Neural cell (in vitro differentiated cells): ENCODE results near the gene TSPAN17. TPM values are rescaled to one million over a fixed set of nuclear protein-coding genes. Genes with fewer than 3 reads are reported as not detected.

Experiments
- H2AFZ ChIP-seq: fragments of 200-600, 300-800 bp; sonication (generic), shearing (Covaris generic); 2 replicates; pipeline ENCODE4 v1.6.0; 2014; ENCODE audit warnings: low read depth, mild to moderate bottlenecking, antibody characterized with exemption, low read length, moderate library complexity
- H3F3A ChIP-seq: fragments of 200-600 bp; shearing (Covaris generic); 2 replicates; pipeline ENCODE4 v1.6.1; 2016; ENCODE audit warnings: mild to moderate bottlenecking, moderate library complexity, mixed read lengths, antibody characterized with exemption, low read length; ENCODE audit not compliant: insufficient read depth, poor library complexity, severe bottlenecking
- H3K27ac ChIP-seq: fragments of 200-600, 300-800 bp; sonication (generic), shearing (Covaris generic); 2 replicates; pipeline ENCODE4 v1.5.1; 2014; ENCODE audit warnings: mild to moderate bottlenecking, low read length, moderate library complexity
- H3K27me3 ChIP-seq: fragments of 300-800, 200-600 bp; sonication (generic), shearing (Covaris generic); 2 replicates; pipeline ENCODE4 v1.6.0; 2014; ENCODE audit warnings: mild to moderate bottlenecking, low read depth, low read length, moderate library complexity; ENCODE audit not compliant: insufficient read depth
- H3K36me3 ChIP-seq: fragments of 300-800, 200-600 bp; sonication (generic), shearing (Covaris generic); 2 replicates; pipeline ENCODE4 v1.5.1; 2014; ENCODE audit warnings: mild to moderate bottlenecking, antibody characterized with exemption, low read length, moderate library complexity; ENCODE audit not compliant: insufficient read depth
- H3K4me2 ChIP-seq: fragments of 300-800, 200-600 bp; sonication (generic), shearing (Covaris generic); 2 replicates; pipeline ENCODE4 v1.6.0; 2014; ENCODE audit warnings: mild to moderate bottlenecking, low read length
- H3K4me3 ChIP-seq: fragments of 300-800, 200-600 bp; sonication (generic), shearing (Covaris generic); 2 replicates; pipeline ENCODE4 v1.5.1; 2014; ENCODE audit warnings: mild to moderate bottlenecking, low read length, moderate library complexity
- H3K79me2 ChIP-seq: fragments of 200-600 bp; shearing (Covaris generic); replicated peaks from 2 replicates; pipeline ENCODE4 v1.6.0; 2014; ENCODE audit warnings: mild to moderate bottlenecking, low read length, moderate library complexity; ENCODE audit not compliant: insufficient read depth
- H3K9ac ChIP-seq: fragments of 300-800, 200-600 bp; sonication (generic), shearing (Covaris generic); 2 replicates; pipeline ENCODE4 v1.6.1; 2016; ENCODE audit warnings: mild to moderate bottlenecking, low read length, mixed read lengths
- H3K9me2 ChIP-seq: fragments of 200-600 bp; shearing (Covaris generic); 2 replicates; pipeline ENCODE4 v1.6.1; 2016; ENCODE audit warnings: mild to moderate bottlenecking, low read length, mixed read lengths; ENCODE audit not compliant: insufficient read depth
- H3K9me3 ChIP-seq: fragments of 200-600, 300-800 bp; sonication (generic), shearing (Covaris generic); 2 replicates; pipeline ENCODE4 v1.6.1; 2016; ENCODE audit warnings: mild to moderate bottlenecking, mixed run types, low read length, moderate library complexity, mixed read lengths
- H4K20me1 ChIP-seq: fragments of 200-600 bp; shearing (Covaris generic); 2 replicates; pipeline ENCODE4 v1.6.1; 2016; ENCODE audit warnings: mild to moderate bottlenecking, mixed run types; ENCODE audit not compliant: insufficient read depth
- EP300 ChIP-seq: fragments of 450-650 bp; conservative IDR thresholded peaks from 2 replicates; pipeline ENCODE4 v1.6.1; 2014; ENCODE audit warnings: antibody characterized with exemption, mild to moderate bottlenecking, moderate library complexity; ENCODE audit not compliant: poor library complexity, severe bottlenecking
- EZH2 ChIP-seq: fragments of 200-600, 300-800 bp; shearing (Covaris generic), sonication (generic); IDR thresholded peaks from 2 replicates; pipeline ENCODE4 v1.6.1; 2014; ENCODE audit warnings: antibody characterized with exemption, low read length, borderline replicate concordance, mild to moderate bottlenecking; ENCODE audit not compliant: insufficient read depth, poor library complexity, severe bottlenecking
- MXI1 ChIP-seq: fragments of 450-650 bp; conservative IDR thresholded peaks from 2 replicates; pipeline ENCODE4 v1.6.1; 2014; ENCODE audit warnings: antibody characterized with exemption, mild to moderate bottlenecking; ENCODE audit not compliant: poor library complexity, severe bottlenecking
- POLR2AphosphoS5 ChIP-seq: IDR thresholded peaks from 2 replicates; pipeline ENCODE4 v1.6.1; 2012
- RAD21 ChIP-seq: fragments of 450-650 bp; conservative IDR thresholded peaks from 2 replicates; pipeline ENCODE4 v1.6.1; 2014; ENCODE audit warnings: antibody characterized with exemption, mild to moderate bottlenecking, moderate library complexity
- REST ChIP-seq: IDR thresholded peaks from 2 replicates; pipeline ENCODE4 v1.6.1; 2012; ENCODE audit warnings: borderline replicate concordance
- SMC3 ChIP-seq: fragments of 450-650 bp; conservative IDR thresholded peaks from 2 replicates; pipeline ENCODE4 v1.6.1; 2014; ENCODE audit warnings: antibody characterized with exemption, mild to moderate bottlenecking, moderate library complexity; ENCODE audit not compliant: poor library complexity
- TAF1 ChIP-seq: IDR thresholded peaks from 2 replicates; pipeline ENCODE4 v1.6.1; 2012; ENCODE audit warnings: low read depth
- polyA plus RNA-seq: library from polyadenylated mRNA; depleted of rRNA; stranded (reverse); fragments of >200 nt; gene quantifications from 2 replicates; pipeline ENCODE4 v1.2.3, GENCODE V29; 2014
- TF ChIP-seq, protein P1 (sequence below): fragments of 450-650 bp; IDR thresholded peaks from 2 replicates; pipeline ENCODE4 v1.5.1; 2014; ENCODE audit warnings: antibody characterized with exemption, mild to moderate bottlenecking, moderate library complexity; ENCODE audit not compliant: poor library complexity, severe bottlenecking

Gene TSPAN17
- polyA plus RNA-seq, 1 donor from 2014 or later: 66.4 TPM

- Histone ChIP-seq H3K27ac (no peak overlapping the region), H2AFZ (no peak overlapping the region), H3K9me2 (no peaks in the 10 kb centered on the region), H3K9ac (no peak overlapping the region), H3K27me3 (no peaks in the 10 kb centered on the region), H4K20me1 (no peaks in the 10 kb centered on the region), H3K9me3 (no peaks in the 10 kb centered on the region), H3K36me3 (no peaks in the 10 kb centered on the region), H3K4me2 (no peak overlapping the region), H3K4me3 (no peak overlapping the region), H3F3A (no peaks in the 10 kb centered on the region), H3K79me2 (no peaks in the 10 kb centered on the region)
- TF ChIP-seq, protein P1, sequence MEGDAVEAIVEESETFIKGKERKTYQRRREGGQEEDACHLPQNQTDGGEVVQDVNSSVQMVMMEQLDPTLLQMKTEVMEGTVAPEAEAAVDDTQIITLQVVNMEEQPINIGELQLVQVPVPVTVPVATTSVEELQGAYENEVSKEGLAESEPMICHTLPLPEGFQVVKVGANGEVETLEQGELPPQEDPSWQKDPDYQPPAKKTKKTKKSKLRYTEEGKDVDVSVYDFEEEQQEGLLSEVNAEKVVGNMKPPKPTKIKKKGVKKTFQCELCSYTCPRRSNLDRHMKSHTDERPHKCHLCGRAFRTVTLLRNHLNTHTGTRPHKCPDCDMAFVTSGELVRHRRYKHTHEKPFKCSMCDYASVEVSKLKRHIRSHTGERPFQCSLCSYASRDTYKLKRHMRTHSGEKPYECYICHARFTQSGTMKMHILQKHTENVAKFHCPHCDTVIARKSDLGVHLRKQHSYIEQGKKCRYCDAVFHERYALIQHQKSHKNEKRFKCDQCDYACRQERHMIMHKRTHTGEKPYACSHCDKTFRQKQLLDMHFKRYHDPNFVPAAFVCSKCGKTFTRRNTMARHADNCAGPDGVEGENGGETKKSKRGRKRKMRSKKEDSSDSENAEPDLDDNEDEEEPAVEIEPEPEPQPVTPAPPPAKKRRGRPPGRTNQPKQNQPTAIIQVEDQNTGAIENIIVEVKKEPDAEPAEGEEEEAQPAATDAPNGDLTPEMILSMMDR: no peak
- no peak for TF ChIP-seq EP300
- TF ChIP-seq RAD21: no peak
These were observed 24.1 kb downstream of the TSPAN17 start for GRCh38 chr5:176671399-176671798.

DNA sequence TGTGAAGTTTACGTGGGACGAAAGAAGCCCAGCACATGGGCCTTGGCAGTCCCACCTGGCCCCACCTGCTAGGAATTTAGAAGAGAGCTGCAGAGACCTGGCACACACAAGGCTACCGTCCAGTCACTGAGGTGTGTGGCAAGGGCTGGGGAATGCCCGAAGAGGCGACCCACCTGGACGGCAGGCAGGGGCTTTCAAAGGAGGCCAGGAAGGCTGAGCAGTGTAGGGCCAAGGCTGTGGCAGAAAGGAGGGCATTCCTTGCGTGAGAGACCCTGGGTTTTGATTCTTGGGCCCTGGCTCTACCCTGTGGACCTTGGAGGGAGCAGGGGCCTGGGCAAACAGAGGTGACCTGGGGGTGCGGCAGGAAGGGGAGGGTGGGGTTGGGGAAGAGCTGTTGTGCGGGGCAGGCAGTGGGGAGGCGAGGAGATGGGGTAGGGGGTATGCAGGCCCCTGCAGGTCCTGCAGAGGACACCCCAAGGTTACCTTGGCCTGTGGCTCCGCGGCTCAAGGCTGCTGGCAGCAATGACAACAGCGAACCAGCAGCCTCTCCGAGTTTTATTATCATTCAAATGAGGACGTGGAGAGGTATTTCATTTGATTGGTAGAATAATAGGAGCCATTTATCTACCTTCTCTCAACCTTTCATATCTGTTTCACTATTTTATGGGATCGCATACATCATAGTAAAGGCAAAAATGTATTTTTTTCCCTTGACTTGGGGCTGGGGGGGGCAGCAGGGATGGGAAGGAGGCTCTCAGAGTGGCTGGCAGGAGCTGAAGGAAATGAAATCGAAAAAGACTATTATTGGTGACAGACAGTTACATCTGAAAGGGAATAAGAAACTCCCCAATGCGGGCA lies 24.8 kb downstream of the TSPAN17 start:
- peak overlapping the region; percentile 62 for H3K27ac ChIP-seq
- H3K36me3 ChIP-seq: no peaks in the 10 kb centered on the region
- no peaks in the 10 kb centered on the region for H3F3A ChIP-seq
- no peak overlapping the region for H3K4me2 ChIP-seq
- H3K79me2 ChIP-seq: no peaks in the 10 kb centered on the region
- H4K20me1 ChIP-seq: no peaks in the 10 kb centered on the region
- H3K9me2 ChIP-seq: no peaks in the 10 kb centered on the region
- no peaks in the 10 kb centered on the region for H3K9me3 ChIP-seq
- peak overlapping the region; percentile 28 for H3K9ac ChIP-seq
- H3K4me3 ChIP-seq: no peak overlapping the region
- H2AFZ ChIP-seq: no peak overlapping the region
- no peak for TF ChIP-seq SMC3
- TF ChIP-seq EP300: peak; percentile 42
- peak; percentile 21 for TF ChIP-seq POLR2AphosphoS5
- no peaks in the 10 kb centered on the region for H3K27me3 ChIP-seq

DNA sequence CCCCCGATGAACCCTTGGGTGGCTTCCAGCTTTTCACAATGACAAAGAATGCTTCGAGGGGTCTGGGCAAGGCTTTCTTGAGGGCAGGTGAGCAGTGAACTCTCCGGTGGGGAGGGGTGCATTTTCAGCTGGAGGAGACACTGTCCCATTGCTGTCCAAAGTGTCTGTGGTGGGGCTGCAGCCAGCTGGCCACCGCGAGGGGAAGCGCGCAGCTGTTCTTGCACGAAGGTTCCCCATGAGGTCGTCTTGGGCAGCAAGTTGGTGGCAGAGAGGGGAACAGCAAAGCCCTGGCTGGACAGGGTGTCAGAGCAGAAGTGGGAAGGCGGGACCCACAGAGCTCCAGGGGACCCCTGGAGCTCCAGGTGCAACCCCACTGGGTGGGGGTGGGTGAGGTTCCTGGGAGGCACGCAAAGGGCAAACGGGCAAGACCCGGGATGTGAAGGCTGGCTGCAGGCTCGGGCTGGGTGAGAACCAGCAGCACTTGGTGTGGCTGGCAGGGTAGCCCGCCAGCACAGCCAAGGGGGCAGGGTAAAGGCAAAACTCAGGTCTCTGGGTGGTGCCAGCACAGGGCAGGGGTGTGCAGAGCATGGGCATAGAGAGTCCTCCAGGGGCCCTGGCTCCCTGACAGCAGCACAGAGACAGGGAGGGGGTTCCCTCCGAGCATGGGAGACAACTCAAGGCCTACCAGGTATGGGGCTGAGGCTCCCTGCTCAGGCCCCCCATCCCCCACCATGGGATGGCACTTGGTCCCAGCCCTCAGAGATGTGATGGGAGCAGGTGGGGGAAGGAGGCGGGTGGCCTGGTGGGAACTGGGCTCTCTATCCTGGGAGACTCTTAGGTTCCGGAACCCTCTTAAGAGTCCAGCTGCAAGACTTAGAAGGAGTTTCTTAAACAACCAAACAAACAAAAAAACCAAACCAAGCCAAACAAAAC lies 26.6 kb downstream of the TSPAN17 start:
- no peaks in the 10 kb centered on the region for H3K79me2 ChIP-seq
- no peak overlapping the region for H3K4me2 ChIP-seq
- H3K36me3 ChIP-seq: no peaks in the 10 kb centered on the region
- H3K9me3 ChIP-seq: no peaks in the 10 kb centered on the region
- no peaks in the 10 kb centered on the region for H3F3A ChIP-seq
- H4K20me1 ChIP-seq: no peaks in the 10 kb centered on the region
- TF ChIP-seq REST: no peak
- TF ChIP-seq TAF1: no peak
- TF ChIP-seq RAD21: no peak
- no peak for TF ChIP-seq EZH2
- TF ChIP-seq, protein P1: no peak
- TF ChIP-seq MXI1: no peak
- no peak for TF ChIP-seq SMC3
- TF ChIP-seq POLR2AphosphoS5: no peak
- no peak for TF ChIP-seq EP300
- no peak overlapping the region for H3K4me3 ChIP-seq
- no peak overlapping the region for H3K9ac ChIP-seq
- no peaks in the 10 kb centered on the region for H3K27me3 ChIP-seq
- H3K27ac ChIP-seq: no peak overlapping the region
- H3K9me2 ChIP-seq: no peaks in the 10 kb centered on the region
- H2AFZ ChIP-seq: no peak overlapping the region
